Dermis lymphatic vessel endothelial cell (primary cell): ENCODE data around the gene HIRIP3. TPM values are rescaled to one million over a fixed set of nuclear protein-coding genes. Genes with fewer than 3 reads are reported as not detected.

ENCODE experiments used
- total RNA-seq: library from RNA; depleted of rRNA; stranded (reverse); fragments of >200 nt; gene quantifications from 2 replicates; pipeline ENCODE4 v1.2.1, GENCODE V29; 2014

The HIRIP3 gene
- total RNA-seq, result 3.6 and 5.5 TPM in 2 replicates

GRCh38 chr16:29995324-29995910 lies at the start of gene HIRIP3:
Gene HIRIP3, minus strand, starts transcription at chr16:29995617. Its CDS starts 12 bp downstream, at chr16:29995605.

GRCh38 chr16:30030841-30031413 lies 35.5 kb upstream of the HIRIP3 start, which contains the start of gene TLCD3B:
Gene TLCD3B, minus strand, starts transcription at chr16:30031271. Its CDS starts 744 bp downstream, at chr16:30030527.

GRCh38 chr16:30022887-30023286 lies 27.5 kb upstream of the HIRIP3 start, which contains the start of gene C16orf92:
Gene C16orf92, plus strand, starts transcription at chr16:30023198. Its CDS starts 143 bp downstream, at chr16:30023341.

GRCh38 chr16:30010844-30011713 lies 15.7 kb upstream of the HIRIP3 start, which contains the start of gene DOC2A:
Gene DOC2A, minus strand, starts transcription at chr16:30011027. Its CDS starts 805 bp downstream, at chr16:30010222.

GRCh38 chr16:29995911-29996765 lies 721 bp upstream of the HIRIP3 start, which contains the start of gene INO80E:
Gene INO80E, plus strand, starts transcription at chr16:29996241. Its CDS starts 70 bp downstream, at chr16:29996311.

GRCh38 chr16:29973384-29974246 lies 21.8 kb downstream of the HIRIP3 start, which contains the start of gene TAOK2:
Gene TAOK2, plus strand, starts transcription at chr16:29973868. Its CDS starts 3,905 bp downstream, at chr16:29977773.

GRCh38 chr16:29961479-29962343 lies 33.7 kb downstream of the HIRIP3 start, which contains the start of gene TMEM219:
Gene TMEM219, plus strand, starts transcription at chr16:29962079. Its CDS starts 1,065 bp downstream, at chr16:29963144.

Other genes with a start within 250 kb of the HIRIP3 start
- gene C16orf54, start 249.6 kb downstream of the HIRIP3 start, total RNA-seq, result not detected in 2 replicates
- gene ZG16, start 217.4 kb downstream of the HIRIP3 start, total RNA-seq, result not detected in 2 replicates
- 15.1 TPM in 2 replicates for gene KIF22, start 204.9 kb downstream of the HIRIP3 start, total RNA-seq
- gene MAZ, start 189.1 kb downstream of the HIRIP3 start, total RNA-seq, result 102 and 129 TPM in 2 replicates
- gene PRRT2, start 183.4 kb downstream of the HIRIP3 start, total RNA-seq, result under 0.01 and 0.09 TPM in 2 replicates
- gene PAGR1, start 179.5 kb downstream of the HIRIP3 start, total RNA-seq, result 14.0 and 15.6 TPM in 2 replicates
- gene MVP, start 175.2 kb downstream of the HIRIP3 start, total RNA-seq, result 106 and 116 TPM in 2 replicates
- 68.7 and 73.8 TPM in 2 replicates for gene CDIPT, start 132.4 kb downstream of the HIRIP3 start, total RNA-seq
- gene SEZ6L2, start 96.1 kb downstream of the HIRIP3 start, total RNA-seq, result 0.26 and 0.98 TPM in 2 replicates
- gene ASPHD1, start 95.1 kb downstream of the HIRIP3 start, total RNA-seq, result 0.17 and 0.33 TPM in 2 replicates
- 2.6 and 3.2 TPM in 2 replicates for gene KCTD13, start 69.4 kb downstream of the HIRIP3 start, total RNA-seq
- gene TMEM219, start 33.5 kb downstream of the HIRIP3 start, total RNA-seq, result 54.8 and 69.0 TPM in 2 replicates
- 77.8 and 79.8 TPM in 2 replicates for gene TAOK2, start 21.7 kb downstream of the HIRIP3 start, total RNA-seq
- 16.6 and 17.7 TPM in 2 replicates for gene INO80E, start 624 bp upstream of the HIRIP3 start, total RNA-seq
- 0.09 and 0.33 TPM in 2 replicates for gene DOC2A, start 15.4 kb upstream of the HIRIP3 start, total RNA-seq
- not detected in 2 replicates for gene C16orf92, start 27.6 kb upstream of the HIRIP3 start, total RNA-seq
- gene TLCD3B, start 35.7 kb upstream of the HIRIP3 start, total RNA-seq, result not detected in 2 replicates
- 155 and 225 TPM in 2 replicates for gene ALDOA, start 70.1 kb upstream of the HIRIP3 start, total RNA-seq
- gene PPP4C, start 80.4 kb upstream of the HIRIP3 start, total RNA-seq, result 190 and 227 TPM in 2 replicates
- 0.11 and 0.26 TPM in 2 replicates for gene TBX6, start 96.3 kb upstream of the HIRIP3 start, total RNA-seq
- gene YPEL3, start 100.6 kb upstream of the HIRIP3 start, total RNA-seq, result 22.9 and 26.1 TPM in 2 replicates
- 0.86 and 1.2 TPM in 2 replicates for gene GDPD3, start 117.9 kb upstream of the HIRIP3 start, total RNA-seq
- 39.7 and 43.9 TPM in 2 replicates for gene MAPK3, start 127.6 kb upstream of the HIRIP3 start, total RNA-seq
- gene CORO1A, start 188.0 kb upstream of the HIRIP3 start, total RNA-seq, result 0.76 and 1.5 TPM in 2 replicates
- 13.4 and 26.9 TPM in 2 replicates for gene BOLA2B, start 198.0 kb upstream of the HIRIP3 start, total RNA-seq
- 43.8 and 54.1 TPM in 2 replicates for gene SLX1A, start 198.3 kb upstream of the HIRIP3 start, total RNA-seq
- gene SULT1A3, start 203.6 kb upstream of the HIRIP3 start, total RNA-seq, result 1.5 and 1.9 TPM in 2 replicates